HG02623 (cell line): Measurements from ENCODE around the gene MCTP1.

Experiments used
- ATAC-seq: cut with Tn5 transposase; IDR thresholded peaks from one replicate; pipeline ENCODE4 v1.9.1; 2021; ENCODE audit warnings: moderate library complexity; ENCODE audit not compliant: unreplicated experiment

The MCTP1 gene

GRCh38 chr5:94674490-94675382 lies 610.2 kb downstream of the MCTP1 start:
- no peak for ATAC-seq

GRCh38 chr5:94672746-94673145 lies 612.1 kb downstream of the MCTP1 start:
- no peak for ATAC-seq

- ATAC-seq: no peak
These were observed 614.2 kb downstream of the MCTP1 start for GRCh38 chr5:94670726-94671125.

- ATAC-seq: no peak
These were observed 617.0 kb downstream of the MCTP1 start for GRCh38 chr5:94667937-94668336.

- no peak for ATAC-seq
These were observed 623.8 kb downstream of the MCTP1 start for GRCh38 chr5:94661086-94661485.

GRCh38 chr5:94660506-94660905 lies 624.4 kb downstream of the MCTP1 start:
- no peak for ATAC-seq

- no peak for ATAC-seq
These were observed 626.6 kb downstream of the MCTP1 start for GRCh38 chr5:94658272-94658671.
